ENCODE results near the gene SLC16A14.

DNA sequence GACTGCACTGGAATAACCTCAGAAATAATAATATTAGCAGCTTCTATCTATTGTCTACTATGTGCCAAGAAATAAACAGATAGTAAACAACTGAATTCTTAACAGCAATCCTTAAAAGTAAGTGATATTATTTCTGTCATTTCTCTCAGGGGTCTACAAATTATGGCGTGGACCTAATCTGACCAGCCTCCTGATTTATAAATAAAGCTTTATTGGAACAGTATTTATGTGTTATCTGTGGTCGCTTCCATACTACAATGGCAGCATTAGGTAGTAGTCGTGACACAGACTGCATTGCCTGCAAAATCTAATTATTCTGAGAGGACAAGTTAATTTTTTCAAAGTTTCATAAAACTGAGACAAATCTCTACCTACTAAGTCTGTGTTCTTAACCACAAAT, 49.0 kb downstream of the SLC16A14 start:
- TF ChIP-seq CTCF (IDR thresholded peaks at IDR 0.05) (no peak), POLR2AphosphoS5 (IDR thresholded peaks at IDR 0.05) (no peak), POLR2A (IDR thresholded peaks at IDR 0.05) (no peak), EP300 (IDR thresholded peaks at IDR 0.05) (no peak)

Measured in gastroesophageal sphincter (tissue), 3 donors.